Activated T-helper 2 cell treated with anti-CD3 and anti-CD28 coated beads, Interferon-gamma antibody, Interleukin-2, Interleukin-4, amounts not matched to agents 10 μg/mL and 5 μg/mL and 100 μg/mL, durations not matched to agents 14 hours and 24 hours and 36 hours (primary cell): Measurements from ENCODE around the gene ABCC11. TPM values are rescaled to one million over a fixed set of nuclear protein-coding genes. Genes with fewer than 3 reads are reported as not detected.

Experiments
- DNase-seq: peaks from one replicate; pipeline ENCODE4 v3.0.0; 2021; ENCODE audit warnings: low spot score
- H3K27ac Mint-ChIP-seq: one replicate; pipeline ENCODE4 v1.8.0; 2021; ENCODE audit warnings: mixed read lengths
- H3K27me3 Mint-ChIP-seq: one replicate; pipeline ENCODE4 v1.8.0; 2021; ENCODE audit warnings: low read depth, mixed read lengths
- H3K36me3 Mint-ChIP-seq: one replicate; pipeline ENCODE4 v1.8.0; 2021; ENCODE audit warnings: low read depth, mixed read lengths
- H3K4me1 Mint-ChIP-seq: one replicate; pipeline ENCODE4 v1.8.0; 2021; ENCODE audit warnings: low read depth, mixed read lengths
- H3K4me3 Mint-ChIP-seq: one replicate; pipeline ENCODE4 v1.8.0; 2021; ENCODE audit warnings: low read depth, mild to moderate bottlenecking, moderate library complexity, mixed read lengths
- H3K9me3 Mint-ChIP-seq: one replicate; pipeline ENCODE4 v1.8.0; 2021; ENCODE audit warnings: mixed read lengths
- intact Hi-C: fragments of 100-400 bp; cut with micrococcal nuclease; formaldehyde crosslinking; loops from one replicate; pipeline ENCODE4 v1.15.1; 2023
- total RNA-seq: library from RNA; stranded (reverse); gene quantifications from 2 replicates; pipeline ENCODE4 v1.2.3, GENCODE V29; 2022

Gene ABCC11
- total RNA-seq, 1 donor from 2014 or later, result 0.09 TPM

- peaks cover 11% of the 10 kb centered on the region for H3K27me3 Mint-ChIP-seq
- intact Hi-C loops, result no loop called here
These were observed 103.4 kb downstream of the ABCC11 start for GRCh38 chr16:48143812-48144368.

GRCh38 chr16:48140821-48141220 is 106.5 kb downstream of the ABCC11 start:
- no peaks in the 10 kb centered on the region for H3K36me3 Mint-ChIP-seq
- intact Hi-C loops, result no loop called here
- H3K9me3 Mint-ChIP-seq, result no peaks in the 10 kb centered on the region
- DNase-seq, result no peak
- H3K4me1 Mint-ChIP-seq, result peaks cover 3% of the 10 kb centered on the region
- H3K27ac Mint-ChIP-seq, result no peak overlapping the region
- H3K27me3 Mint-ChIP-seq, result peaks cover 12% of the 10 kb centered on the region
- no peak overlapping the region for H3K4me3 Mint-ChIP-seq

More at GRCh38 chr16:48143812-48144368, 103.4 kb downstream of the ABCC11 start:
- H3K9me3 Mint-ChIP-seq, result peaks cover under 1% of the 10 kb centered on the region
- no peak overlapping the region for H3K27ac Mint-ChIP-seq
- H3K4me3 Mint-ChIP-seq, result no peak overlapping the region
- no peaks in the 10 kb centered on the region for H3K36me3 Mint-ChIP-seq
- H3K4me1 Mint-ChIP-seq, result no peaks in the 10 kb centered on the region
- no peak for DNase-seq

- H3K9me3 Mint-ChIP-seq, result no peaks in the 10 kb centered on the region
- H3K27me3 Mint-ChIP-seq, result peaks cover 8% of the 10 kb centered on the region
- H3K36me3 Mint-ChIP-seq, result no peaks in the 10 kb centered on the region
- peaks cover 3% of the 10 kb centered on the region for H3K4me1 Mint-ChIP-seq
- intact Hi-C loops, result no loop called here
- H3K27ac Mint-ChIP-seq, result no peak overlapping the region
- H3K4me3 Mint-ChIP-seq, result no peak overlapping the region
- no peak for DNase-seq
These were observed 107.8 kb downstream of the ABCC11 start for GRCh38 chr16:48139517-48139916.

- peaks cover 3% of the 10 kb centered on the region for H3K4me1 Mint-ChIP-seq
- H3K27ac Mint-ChIP-seq, result no peak overlapping the region
- DNase-seq, result no peak
- intact Hi-C loops, result no loop called here
- no peaks in the 10 kb centered on the region for H3K9me3 Mint-ChIP-seq
- peaks cover 8% of the 10 kb centered on the region for H3K27me3 Mint-ChIP-seq
- no peaks in the 10 kb centered on the region for H3K36me3 Mint-ChIP-seq
- no peak overlapping the region for H3K4me3 Mint-ChIP-seq
These were observed 108.8 kb downstream of the ABCC11 start for GRCh38 chr16:48138543-48138942.

- DNase-seq, result no peak
- Mint-ChIP-seq H3K27me3 (peaks cover 8% of the 10 kb centered on the region), H3K4me1 (peaks cover 3% of the 10 kb centered on the region), H3K4me3 (no peak overlapping the region), H3K9me3 (no peaks in the 10 kb centered on the region), H3K27ac (no peak overlapping the region), H3K36me3 (no peaks in the 10 kb centered on the region)
- intact Hi-C loops, result no loop called here
These were observed 109.5 kb downstream of the ABCC11 start for GRCh38 chr16:48137822-48138221.

GRCh38 chr16:48136547-48137360 is 110.6 kb downstream of the ABCC11 start:
- peaks cover 3% of the 10 kb centered on the region for H3K4me1 Mint-ChIP-seq
- no peak overlapping the region for H3K4me3 Mint-ChIP-seq
- H3K27me3 Mint-ChIP-seq, result peaks cover 3% of the 10 kb centered on the region
- no peak for DNase-seq
- H3K27ac Mint-ChIP-seq, result no peak overlapping the region
- intact Hi-C loops, result no loop called here
- H3K36me3 Mint-ChIP-seq, result no peaks in the 10 kb centered on the region
- H3K9me3 Mint-ChIP-seq, result no peaks in the 10 kb centered on the region

GRCh38 chr16:48133455-48134211 is 113.7 kb downstream of the ABCC11 start:
- Mint-ChIP-seq H3K27ac (no peak overlapping the region), H3K4me1 (peaks cover 3% of the 10 kb centered on the region), H3K9me3 (no peaks in the 10 kb centered on the region), H3K27me3 (peaks cover 8% of the 10 kb centered on the region), H3K4me3 (no peak overlapping the region), H3K36me3 (no peaks in the 10 kb centered on the region)
- intact Hi-C loops, result no loop called here
- no peak for DNase-seq

GRCh38 chr16:48132696-48133095 is 114.6 kb downstream of the ABCC11 start:
- intact Hi-C loops, result no loop called here
- Mint-ChIP-seq H3K4me1 (peaks cover 3% of the 10 kb centered on the region), H3K27me3 (peaks cover 8% of the 10 kb centered on the region), H3K36me3 (no peaks in the 10 kb centered on the region), H3K9me3 (no peaks in the 10 kb centered on the region), H3K27ac (no peak overlapping the region), H3K4me3 (no peak overlapping the region)
- no peak for DNase-seq

GRCh38 chr16:48131201-48131935 is 116.0 kb downstream of the ABCC11 start:
- Mint-ChIP-seq H3K27ac (no peak overlapping the region), H3K27me3 (peaks cover 8% of the 10 kb centered on the region), H3K36me3 (no peaks in the 10 kb centered on the region), H3K4me1 (no peaks in the 10 kb centered on the region), H3K4me3 (no peak overlapping the region), H3K9me3 (no peaks in the 10 kb centered on the region)
- no peak for DNase-seq
- intact Hi-C loops, result no loop called here

GRCh38 chr16:48129926-48130325 is 117.4 kb downstream of the ABCC11 start:
- H3K27ac Mint-ChIP-seq, result no peak overlapping the region
- H3K36me3 Mint-ChIP-seq, result no peaks in the 10 kb centered on the region
- intact Hi-C loops, result loop anchor here (10.0 kb wide), 1 partner anchor 415 kb away; no protein-coding TSS in a partner anchor
- no peak for DNase-seq
- H3K9me3 Mint-ChIP-seq, result no peaks in the 10 kb centered on the region
- no peak overlapping the region for H3K4me3 Mint-ChIP-seq
- H3K4me1 Mint-ChIP-seq, result no peaks in the 10 kb centered on the region
- peaks cover 6% of the 10 kb centered on the region for H3K27me3 Mint-ChIP-seq

GRCh38 chr16:48128769-48129168 is 118.6 kb downstream of the ABCC11 start:
- intact Hi-C loops, result loop anchor here (10.0 kb wide), 1 partner anchor 414 kb away; no protein-coding TSS in a partner anchor
- H3K27me3 Mint-ChIP-seq, result peaks cover 9% of the 10 kb centered on the region
- no peaks in the 10 kb centered on the region for H3K36me3 Mint-ChIP-seq
- H3K4me3 Mint-ChIP-seq, result no peak overlapping the region
- no peaks in the 10 kb centered on the region for H3K9me3 Mint-ChIP-seq
- H3K27ac Mint-ChIP-seq, result no peak overlapping the region
- DNase-seq, result no peak
- peaks cover 4% of the 10 kb centered on the region for H3K4me1 Mint-ChIP-seq

- H3K4me1 Mint-ChIP-seq, result peaks cover 17% of the 10 kb centered on the region
- H3K9me3 Mint-ChIP-seq, result no peaks in the 10 kb centered on the region
- H3K36me3 Mint-ChIP-seq, result no peaks in the 10 kb centered on the region
- no peak overlapping the region for H3K27ac Mint-ChIP-seq
- H3K27me3 Mint-ChIP-seq, result peaks cover 9% of the 10 kb centered on the region
- no peak overlapping the region for H3K4me3 Mint-ChIP-seq
- DNase-seq, result no peak
- intact Hi-C loops, result loop anchor here (10.0 kb wide), 1 partner anchor 412 kb away; no protein-coding TSS in a partner anchor
These were observed 120.3 kb downstream of the ABCC11 start for GRCh38 chr16:48126801-48127644.
